Neural crest cell (in vitro differentiated cells): ENCODE data around the gene GJA8. TPM values are rescaled to one million over a fixed set of nuclear protein-coding genes. Genes with fewer than 3 reads are reported as not detected.
A peak's percentile ranks its signal among the peaks of the same experiment; 100 is the strongest.

Experiments
- DNase-seq: peaks from one replicate; pipeline ENCODE4 v3.0.0; 2021; ENCODE audit warnings: low read depth, mixed read lengths, low spot score
- H3K27ac Mint-ChIP-seq: one replicate; pipeline ENCODE4 v1.8.0; 2021; ENCODE audit warnings: mild to moderate bottlenecking, mixed read lengths; ENCODE audit not compliant: unreplicated experiment
- H3K27me3 Mint-ChIP-seq: 2 replicates; pipeline ENCODE4 v1.8.0; 2021; ENCODE audit warnings: low read depth, mild to moderate bottlenecking, mixed read lengths
- H3K36me3 Mint-ChIP-seq: 2 replicates; pipeline ENCODE4 v1.8.0; 2021; ENCODE audit warnings: low read depth, mild to moderate bottlenecking, mixed read lengths
- H3K4me1 Mint-ChIP-seq: 2 replicates; pipeline ENCODE4 v1.8.0; 2021; ENCODE audit warnings: mixed read lengths
- H3K4me3 Mint-ChIP-seq: one replicate; pipeline ENCODE4 v1.8.0; 2021; ENCODE audit warnings: mild to moderate bottlenecking, mixed read lengths
- H3K9me3 Mint-ChIP-seq: 2 replicates; pipeline ENCODE4 v1.8.0; 2021; ENCODE audit warnings: mixed read lengths
- CTCF ChIP-seq: fragments of 200-600 bp; sonication (generic); conservative IDR thresholded peaks from 2 replicates; pipeline ENCODE4 v1.5.0; 2021; ENCODE audit warnings: antibody characterized with exemption, mild to moderate bottlenecking
- total RNA-seq: library from RNA; stranded (reverse); gene quantifications from 2 replicates; pipeline ENCODE4 v1.2.1, GENCODE V29; 2021

The GJA8 gene
- total RNA-seq, 1 donor from 2014 or later, result not detected

GRCh38 chr1:147895123-147895522, 7.5 kb upstream of the GJA8 start:
- DNase-seq, result no peak
- Mint-ChIP-seq H3K27me3 (no peaks in the 10 kb centered on the region), H3K36me3 (no peaks in the 10 kb centered on the region), H3K9me3 (no peaks in the 10 kb centered on the region), H3K4me3 (no peak overlapping the region), H3K4me1 (peaks cover 26% of the 10 kb centered on the region), H3K27ac (no peak overlapping the region)
- TF ChIP-seq CTCF, result no peak

- DNase-seq, result no peak
- Mint-ChIP-seq H3K27ac (peak overlapping the region; percentile 17), H3K4me3 (no peak overlapping the region), H3K27me3 (no peaks in the 10 kb centered on the region), H3K36me3 (no peaks in the 10 kb centered on the region), H3K4me1 (peaks cover 31% of the 10 kb centered on the region), H3K9me3 (no peaks in the 10 kb centered on the region)
- TF ChIP-seq CTCF, result no peak
These were observed 5.4 kb upstream of the GJA8 start for GRCh38 chr1:147897029-147897752.

- no peaks in the 10 kb centered on the region for H3K36me3 Mint-ChIP-seq
- no peaks in the 10 kb centered on the region for H3K27me3 Mint-ChIP-seq
- no peaks in the 10 kb centered on the region for H3K9me3 Mint-ChIP-seq
These were observed 4.8 kb upstream of the GJA8 start for GRCh38 chr1:147897789-147898188.

DNA sequence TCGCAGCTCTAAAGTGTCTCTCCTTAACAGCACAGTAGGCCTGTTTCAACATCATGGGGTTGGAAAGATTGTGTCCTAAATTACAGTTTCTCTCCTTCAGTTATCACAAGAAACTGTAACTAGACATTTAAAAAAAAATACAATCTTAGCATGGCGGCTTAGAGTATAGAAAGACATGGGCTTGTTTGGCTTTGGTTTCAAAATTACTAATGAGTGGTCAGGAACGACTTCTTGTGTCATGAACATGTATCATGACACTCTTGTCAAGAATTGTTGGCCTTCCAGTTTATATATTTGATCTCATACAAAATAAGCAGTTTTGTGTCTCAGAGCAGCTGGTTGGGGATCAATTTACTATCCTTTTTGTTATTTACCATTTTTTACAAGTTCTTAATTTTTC, 2.1 kb downstream of the GJA8 start:
- TF ChIP-seq CTCF, result no peak
- DNase-seq, result no peak
- Mint-ChIP-seq H3K9me3 (no peaks in the 10 kb centered on the region), H3K27ac (no peak overlapping the region), H3K36me3 (no peaks in the 10 kb centered on the region), H3K4me3 (no peak overlapping the region), H3K4me1 (peaks cover 12% of the 10 kb centered on the region), H3K27me3 (no peaks in the 10 kb centered on the region)

More at GRCh38 chr1:147897789-147898188, 4.8 kb upstream of the GJA8 start:
- TF ChIP-seq CTCF, result no peak
- no peak overlapping the region for H3K27ac Mint-ChIP-seq
- DNase-seq, result no peak
- H3K4me3 Mint-ChIP-seq, result no peak overlapping the region
- H3K4me1 Mint-ChIP-seq, result peaks cover 30% of the 10 kb centered on the region

- no peaks in the 10 kb centered on the region for H3K27me3 Mint-ChIP-seq
- no peaks in the 10 kb centered on the region for H3K9me3 Mint-ChIP-seq
- H3K4me1 Mint-ChIP-seq, result no peaks in the 10 kb centered on the region
- H3K27ac Mint-ChIP-seq, result no peak overlapping the region
- no peaks in the 10 kb centered on the region for H3K36me3 Mint-ChIP-seq
- no peak for TF ChIP-seq CTCF
- H3K4me3 Mint-ChIP-seq, result no peak overlapping the region
- DNase-seq, result no peak
These were observed 5.4 kb downstream of the GJA8 start for GRCh38 chr1:147907786-147908509.
